H1 (cell line): ENCODE measurements around the gene KCNA5. TPM values are rescaled to one million over a fixed set of nuclear protein-coding genes. Genes with fewer than 3 reads are reported as not detected.

Experiments used
- CTCF ChIA-PET: fragments of 300-600 bp; sonication (Branson Sonifier 250); formaldehyde crosslinking; loops from one replicate; lab custom pipeline; 2021; ENCODE audit not compliant: partially characterized antibody; lab: Charles Lee
- POLR2A ChIA-PET: fragments of 300-600 bp; sonication (Branson Sonifier 250); formaldehyde crosslinking; loops from one replicate; lab custom pipeline; 2021; ENCODE audit warnings: inconsistent platforms; ENCODE audit not compliant: partially characterized antibody; lab: Charles Lee
- DNase-seq, 2 experiments: peaks; one replicate each; pipeline versions ENCODE4 v3.0.0 to v3.0.0-alpha.2; 2010 to 2022; ENCODE audit warnings: low spot score in 2 of 2, low read depth in 1 of 2, mixed read lengths in 1 of 2
- FAIRE-seq: peaks from 2 replicates; lab custom pipeline; 2011; peaks lifted over from hg19 to GRCh38; lab: Jason Lieb, UNC
- H2AFZ ChIP-seq: 2 replicates; pipeline ENCODE4 v1.8.1; 2012; ENCODE audit warnings: low read length, inconsistent platforms
- H2AK5ac ChIP-seq: 2 replicates; pipeline ENCODE4 v1.6.1; 2013; ENCODE audit warnings: low read depth, low read length
- H2BK120ac ChIP-seq: replicated peaks from 2 replicates; pipeline ENCODE3; 2013; ENCODE audit warnings: low read depth, low read length, inconsistent platforms
- H2BK12ac ChIP-seq: 2 replicates; pipeline ENCODE4 v1.6.1; 2013; ENCODE audit warnings: low read depth, low read length
- H2BK15ac ChIP-seq: 2 replicates; pipeline ENCODE4 v1.6.1; 2013; ENCODE audit warnings: low read length
- H2BK20ac ChIP-seq: 2 replicates; pipeline ENCODE4 v1.6.1; 2013; ENCODE audit warnings: low read length
- H2BK5ac ChIP-seq: 2 replicates; pipeline ENCODE4 v1.6.1; 2013; ENCODE audit warnings: low read depth, low read length
- H3K14ac ChIP-seq: 2 replicates; pipeline ENCODE4 v1.6.1; 2013; ENCODE audit warnings: inconsistent platforms; ENCODE audit not compliant: insufficient read length
- H3K18ac ChIP-seq: 2 replicates; pipeline ENCODE4 v1.6.1; 2013; ENCODE audit warnings: low read length; ENCODE audit errors: extremely low read depth
- H3K23ac ChIP-seq: 2 replicates; pipeline ENCODE4 v1.6.1; 2013; ENCODE audit warnings: inconsistent platforms; ENCODE audit not compliant: insufficient read length
- H3K23me2 ChIP-seq: 2 replicates; pipeline ENCODE4 v1.6.1; 2013; ENCODE audit warnings: low read depth, low read length
- H3K27ac ChIP-seq: 2 replicates; pipeline ENCODE4 v1.6.1; 2011; ENCODE audit warnings: low read depth, low read length, inconsistent platforms
- H3K27me3 ChIP-seq, 4 experiments: replicated peaks in 1 of 4; 1 replicate in 1 of 4; 2 replicates in 3 of 4; pipeline versions ENCODE4 v1.6.1 to v1.8.1; 2011 to 2013; ENCODE audit warnings: low read length in 3 of 4, mild to moderate bottlenecking in 3 of 4, inconsistent platforms in 2 of 4, mixed read lengths in 2 of 4, moderate library complexity in 1 of 4; ENCODE audit not compliant: control insufficient read depth in 3 of 4, insufficient read depth in 3 of 4; ENCODE audit errors: extremely low read depth in 1 of 4
- H3K36me3 ChIP-seq, 4 experiments: 2 replicates each; pipeline versions ENCODE4 v1.6.1 to v1.8.1; 2011 to 2013; ENCODE audit warnings: mild to moderate bottlenecking in 4 of 4, low read length in 3 of 4, moderate library complexity in 2 of 4, control low read depth in 1 of 4, inconsistent platforms in 1 of 4; ENCODE audit not compliant: insufficient read depth in 4 of 4, control insufficient read depth in 2 of 4
- H3K4ac ChIP-seq: replicated peaks from 2 replicates; pipeline ENCODE3; 2013; ENCODE audit warnings: low read length, low read depth, mixed read lengths, inconsistent platforms; ENCODE audit not compliant: insufficient read length
- H3K4me1 ChIP-seq, 4 experiments: replicated peaks in 1 of 4; 1 replicate in 1 of 4; 2 replicates in 3 of 4; pipeline versions ENCODE4 v1.6.1 to v1.8.1; 2011 to 2013; ENCODE audit warnings: low read length in 3 of 4, inconsistent platforms in 2 of 4, mixed read lengths in 1 of 4; ENCODE audit not compliant: insufficient read depth in 4 of 4, control insufficient read depth in 3 of 4
- H3K4me2 ChIP-seq, 2 experiments: 2 replicates each; pipeline versions ENCODE4 v1.6.1 to v1.8.1; 2011 to 2013; ENCODE audit warnings: low read depth in 2 of 2, low read length in 2 of 2, control low read depth in 1 of 2, inconsistent platforms in 1 of 2, mild to moderate bottlenecking in 1 of 2; ENCODE audit not compliant: insufficient read depth in 1 of 2
- H3K4me3 ChIP-seq, 4 experiments: fragments of 200-600, 300-600 bp in 1 of 4; sonication (generic), shearing (Covaris generic), sonication (Bioruptor Twin) in 1 of 4; 2 replicates each; pipeline versions ENCODE4 v1.5.1 to v1.8.1; 2011 to 2016; ENCODE audit warnings: low read length in 4 of 4, low read depth in 3 of 4, control low read depth in 2 of 4, inconsistent platforms in 2 of 4, mild to moderate bottlenecking in 2 of 4, mixed read lengths in 1 of 4, moderate library complexity in 1 of 4; ENCODE audit not compliant: insufficient read depth in 2 of 4; ENCODE audit errors: extremely low read depth in 1 of 4
- H3K56ac ChIP-seq: replicated peaks from 2 replicates; pipeline ENCODE3; 2013; ENCODE audit warnings: low read depth, mild to moderate bottlenecking, mixed read lengths, low read length, inconsistent platforms; ENCODE audit not compliant: insufficient read length
- H3K79me1 ChIP-seq: 2 replicates; pipeline ENCODE4 v1.6.1; 2013; ENCODE audit warnings: low read depth, low read length, control low read depth
- H3K79me2 ChIP-seq, 2 experiments: 2 replicates each; pipeline versions ENCODE4 v1.6.1 to v1.8.1; 2012 to 2013; ENCODE audit warnings: low read length in 2 of 2, mild to moderate bottlenecking in 2 of 2, inconsistent platforms in 1 of 2; ENCODE audit not compliant: insufficient read depth in 2 of 2, control insufficient read depth in 1 of 2
- H3K9ac ChIP-seq, 4 experiments: replicated peaks in 1 of 4; 1 replicate in 1 of 4; 2 replicates in 3 of 4; pipeline versions ENCODE4 v1.6.1 to v1.8.1; 2011 to 2013; ENCODE audit warnings: low read depth in 3 of 4, low read length in 3 of 4, control low read depth in 2 of 4, mild to moderate bottlenecking in 2 of 4, moderate library complexity in 2 of 4, inconsistent platforms in 1 of 4; ENCODE audit errors: extremely low read depth in 1 of 4
- H3K9me3 ChIP-seq, 2 experiments: 2 replicates each; pipeline versions ENCODE4 v1.6.1 to v1.8.1; 2012 to 2013; ENCODE audit warnings: mild to moderate bottlenecking in 2 of 2, moderate library complexity in 2 of 2, control low read depth in 1 of 2, inconsistent platforms in 1 of 2, low read depth in 1 of 2, low read length in 1 of 2, mixed read lengths in 1 of 2; ENCODE audit not compliant: insufficient read depth in 2 of 2
- H4K20me1 ChIP-seq, 2 experiments: replicated peaks in 1 of 2; 2 replicates each; pipeline versions ENCODE3 to v1.8.1; 2011 to 2013; ENCODE audit warnings: inconsistent platforms in 2 of 2, low read length in 2 of 2, mild to moderate bottlenecking in 1 of 2; ENCODE audit not compliant: insufficient read depth in 2 of 2, control insufficient read depth in 1 of 2
- H4K5ac ChIP-seq: 2 replicates; pipeline ENCODE4 v1.6.1; 2013; ENCODE audit warnings: low read length, low read depth, mixed read lengths, inconsistent platforms; ENCODE audit not compliant: insufficient read length
- H4K8ac ChIP-seq: 2 replicates; pipeline ENCODE4 v1.8.0; 2013; ENCODE audit warnings: mild to moderate bottlenecking, moderate library complexity, low read length, inconsistent platforms; ENCODE audit not compliant: insufficient read depth; ENCODE audit errors: extremely low read depth
- H4K91ac ChIP-seq: replicated peaks from 2 replicates; pipeline ENCODE3; 2013; ENCODE audit warnings: low read length, mixed read lengths, inconsistent platforms; ENCODE audit not compliant: insufficient read length
- CBX5 ChIP-seq: fragments of 300-800, 300-1000 bp; sonication (generic); IDR thresholded peaks from 2 replicates; pipeline ENCODE4 v1.7.1; 2016; ENCODE audit warnings: antibody characterized with exemption, low read length, low read depth
- RNF2 ChIP-seq: fragments of 200-900, 300-1000 bp; sonication (generic); IDR thresholded peaks from 2 replicates; pipeline ENCODE4 v1.7.1; 2016; ENCODE audit warnings: borderline replicate concordance, low read depth, mild to moderate bottlenecking, antibody characterized with exemption, low read length; ENCODE audit not compliant: poor library complexity, severe bottlenecking; ENCODE audit errors: missing control alignments
- WGBS, 2 experiments: shearing (Covaris generic) in 1 of 2; methylation state at CpG; one replicate each; pipeline versions ENCODE4 v1.1.6 to v1.1.7; 2013 to 2015; ENCODE audit warnings: low lambda C conversion rate in 2 of 2, mixed read lengths in 2 of 2, inconsistent platforms in 1 of 2, low coverage in 1 of 2, missing lambda C conversion rate in 1 of 2; ENCODE audit not compliant: insufficient replicate concordance in 2 of 2, insufficient coverage in 1 of 2, insufficient read length in 1 of 2; ENCODE audit errors: extremely low coverage in 1 of 2, missing lambda C conversion rate in 1 of 2; 5-methylcytosine and 5-hydroxymethylcytosine counted together
- polyA plus RNA-seq, 7 experiments: library from polyadenylated mRNA; depleted of rRNA in 3 of 7; stranded (reverse) in 5 of 7; unstranded in 2 of 7; fragments of >200 nt in 5 of 7; fragments of 200-250 nt in 2 of 7; gene quantifications; 1 replicate in 5 of 7; 2 replicates in 1 of 7; 4 replicates in 1 of 7; pipeline versions ENCODE4 v1.2.1 to v1.2.3, GENCODE V29; 2011 to 2013; ENCODE audit warnings: missing spikeins in 2 of 7, mixed read lengths in 2 of 7
- total RNA-seq: library from RNA; stranded (reverse); fragmentation: NEBNext Ultra II Directional; extraction: Animal tissue kit (Norgen Biotek cat#: 25700); gene quantifications from 2 replicates; pipeline ENCODE4 v1.2.1, GENCODE V29; 2021

Gene KCNA5
- total and polyA plus RNA-seq, 2 of the 8 experiments (the other 6 are each of a cell fraction or from before 2014, with no cell fraction given), result 0.20 to 0.29 TPM

GRCh38 chr12:5068126-5068525 is 24.4 kb downstream of the KCNA5 start:
- H2BK12ac ChIP-seq, result no peak overlapping the region
- FAIRE-seq (no peak), DNase-seq (no peak)
- H4K20me1 ChIP-seq, result no peaks in the 10 kb centered on the region
- no peaks in the 10 kb centered on the region for H3K79me2 ChIP-seq
- H3K18ac ChIP-seq, result no peak overlapping the region
- H3K27me3 ChIP-seq, result 0 out of 7 replicates have a peak, but pooled peaks cover 0 to 4% (median 0%) of the 10 kb centered on the region in 4 experiments
- no peak overlapping the region for H3K4me3 ChIP-seq
- no peak overlapping the region for H4K5ac ChIP-seq
- no peak overlapping the region for H3K9ac ChIP-seq
- H2BK15ac ChIP-seq, result no peak overlapping the region
- no peaks in the 10 kb centered on the region for H3K36me3 ChIP-seq
- no peaks in the 10 kb centered on the region for H3K9me3 ChIP-seq
- no peak overlapping the region for H2BK120ac ChIP-seq
- TF ChIP-seq RNF2, result no peak
- no peak for TF ChIP-seq CBX5
- no peak overlapping the region for H3K56ac ChIP-seq
- no peak overlapping the region for H3K4me2 ChIP-seq
- ChIA-PET CTCF (interaction anchor here (0.8 to 10.3 kb wide), 6 partner anchors 7 to 211 kb away, joined by 3 to 149 read pairs (median 46); no protein-coding TSS in a partner anchor), POLR2A (interaction anchor here (1.2 kb wide), 1 partner anchor 10 kb away, joined by 3 read pairs; no protein-coding TSS in a partner anchor)
- H3K27ac ChIP-seq, result no peak overlapping the region
- H3K4ac ChIP-seq, result no peak overlapping the region
- WGBS, 2 experiments, result 85% methylated on average over 2 of the region's 2 CpGs; no CpG with 5 or more reads in 1 of the 2 experiments
- no peak overlapping the region for H2AFZ ChIP-seq
- H2BK20ac ChIP-seq, result no peak overlapping the region
- no peaks in the 10 kb centered on the region for H3K23me2 ChIP-seq
- H3K4me1 ChIP-seq, result peaks cover 0 to 5% (median 2%) of the 10 kb centered on the region in 4 experiments; a peak in 3 of 7 replicates
- H4K8ac ChIP-seq, result no peak overlapping the region
- H3K14ac ChIP-seq, result no peak overlapping the region
- no peak overlapping the region for H2AK5ac ChIP-seq
- no peak overlapping the region for H2BK5ac ChIP-seq
- H4K91ac ChIP-seq, result no peak overlapping the region
- no peak overlapping the region for H3K23ac ChIP-seq
- H3K79me1 ChIP-seq, result no peaks in the 10 kb centered on the region
